Spleen (tissue), 7 donors: ENCODE results near the gene ZNF3.

ENCODE experiments used
- CTCF ChIP-seq, 11 experiments: fragments of 200-600 bp in 7 of 11; fragments of 450-650 bp in 4 of 11; sonication (generic) in 4 of 11; IDR thresholded peaks in 8 of 11; conservative IDR thresholded peaks in 3 of 11; 1 replicate in 7 of 11; 2 replicates in 4 of 11; pipeline versions ENCODE4 v1.4.0 to v1.8.0; 2016 to 2021; ENCODE audit warnings: antibody characterized with exemption in 11 of 11, inconsistent platforms in 4 of 11, mild to moderate bottlenecking in 1 of 11
- POLR2A ChIP-seq, 3 donors: fragments of 450-650 bp; IDR thresholded peaks; one replicate each; pipeline ENCODE4 v1.5.1; 2017; ENCODE audit warnings: antibody characterized with exemption in 3 of 3, mild to moderate bottlenecking in 1 of 3
- POLR2AphosphoS5 ChIP-seq, 3 donors: sonication (generic); formaldehyde crosslinking; IDR thresholded peaks; one replicate each; pipeline ENCODE4 v1.5.1; 2017; ENCODE audit warnings: antibody characterized with exemption in 3 of 3
- donor health status: DM: no; HTN: no; CAD: no; lungs with moderate emphysema.
- donor health status: DM: no; HTN: no; CAD: no.
- donor health status: DM: no; HTN: no; CAD: no.

- TF ChIP-seq CTCF (IDR thresholded peaks at IDR 0.05 in 8 of 11, conservative IDR thresholded peaks at IDR 0.05 in 3 of 11) = peak; percentile 75 to 97 (median 90)
- peak; percentile 34 to 69 (median 56) for TF ChIP-seq POLR2AphosphoS5 (IDR thresholded peaks at IDR 0.05)
- TF ChIP-seq POLR2A (IDR thresholded peaks at IDR 0.05) = no peak
Measured at GRCh38 chr7:100130608-100131453, 49.3 kb upstream of the ZNF3 start.
